HUES48 (cell line): Measurements from ENCODE around the gene PTPRJ.

Experiments used
- H3K27ac ChIP-seq: one replicate; pipeline ENCODE4 v1.7.0; 2013; ENCODE audit warnings: low read depth, low read length, inconsistent platforms
- H3K27me3 ChIP-seq: 2 replicates; pipeline ENCODE4 v1.6.1; 2013; ENCODE audit warnings: mild to moderate bottlenecking, low read length; ENCODE audit not compliant: control insufficient read depth, insufficient read depth
- H3K36me3 ChIP-seq: 2 replicates; pipeline ENCODE4 v1.6.1; 2013; ENCODE audit warnings: low read length; ENCODE audit not compliant: control insufficient read depth, insufficient read depth
- H3K4me1 ChIP-seq: 2 replicates; pipeline ENCODE4 v1.6.1; 2013; ENCODE audit warnings: mild to moderate bottlenecking, low read length; ENCODE audit not compliant: control insufficient read depth, insufficient read depth
- H3K4me3 ChIP-seq: 2 replicates; pipeline ENCODE4 v1.5.1; 2013; ENCODE audit warnings: mild to moderate bottlenecking, low read depth, low read length
- H3K9ac ChIP-seq: 2 replicates; pipeline ENCODE4 v1.6.1; 2013; ENCODE audit warnings: mild to moderate bottlenecking, low read depth, low read length, moderate library complexity
- H3K9me3 ChIP-seq: 2 replicates; pipeline ENCODE4 v1.6.1; 2013; ENCODE audit warnings: low read length; ENCODE audit not compliant: control insufficient read depth, insufficient read depth

Gene PTPRJ

GRCh38 chr11:48093323-48093722, 113.0 kb downstream of the PTPRJ start:
- Histone ChIP-seq H3K9me3 (no peaks in the 10 kb centered on the region), H3K4me1 (peaks cover 34% of the 10 kb centered on the region), H3K9ac (no peak overlapping the region), H3K27ac (no peak overlapping the region), H3K27me3 (no peaks in the 10 kb centered on the region), H3K4me3 (no peak overlapping the region), H3K36me3 (no peaks in the 10 kb centered on the region)

GRCh38 chr11:48093795-48094642, 113.7 kb downstream of the PTPRJ start:
- Histone ChIP-seq H3K36me3 (no peaks in the 10 kb centered on the region), H3K4me3 (no peak overlapping the region), H3K9ac (no peak overlapping the region), H3K27ac (no peak overlapping the region), H3K27me3 (no peaks in the 10 kb centered on the region), H3K4me1 (peaks cover 27% of the 10 kb centered on the region), H3K9me3 (no peaks in the 10 kb centered on the region)

GRCh38 chr11:48094643-48095339, 114.4 kb downstream of the PTPRJ start:
- H3K4me3 ChIP-seq: no peak overlapping the region
- H3K9ac ChIP-seq: no peak overlapping the region
- no peaks in the 10 kb centered on the region for H3K27me3 ChIP-seq
- H3K9me3 ChIP-seq: no peaks in the 10 kb centered on the region
- H3K36me3 ChIP-seq: no peaks in the 10 kb centered on the region
- no peak overlapping the region for H3K27ac ChIP-seq
- H3K4me1 ChIP-seq: peaks cover 27% of the 10 kb centered on the region

GRCh38 chr11:48095779-48096470, 115.6 kb downstream of the PTPRJ start:
- Histone ChIP-seq H3K27me3 (no peaks in the 10 kb centered on the region), H3K36me3 (no peaks in the 10 kb centered on the region), H3K4me1 (peaks cover 19% of the 10 kb centered on the region), H3K9me3 (no peaks in the 10 kb centered on the region), H3K27ac (peak overlapping the region; percentile 83), H3K4me3 (no peak overlapping the region), H3K9ac (no peak overlapping the region)

GRCh38 chr11:48096588-48097525, 116.5 kb downstream of the PTPRJ start:
- peak overlapping the region; percentile 83 for H3K27ac ChIP-seq

GRCh38 chr11:48098024-48098423, 117.7 kb downstream of the PTPRJ start:
- Histone ChIP-seq H3K36me3 (no peaks in the 10 kb centered on the region), H3K4me1 (peaks cover 26% of the 10 kb centered on the region), H3K27ac (peak overlapping the region; percentile 83), H3K9me3 (no peaks in the 10 kb centered on the region), H3K9ac (no peak overlapping the region), H3K27me3 (no peaks in the 10 kb centered on the region), H3K4me3 (no peak overlapping the region)

More at GRCh38 chr11:48096588-48097525, 116.5 kb downstream of the PTPRJ start:
- H3K36me3 ChIP-seq: no peaks in the 10 kb centered on the region
- H3K4me3 ChIP-seq: no peak overlapping the region; the same call in 1 of the 2 replicates
- no peak overlapping the region; the same call in 1 of the 2 replicates for H3K9ac ChIP-seq
- no peaks in the 10 kb centered on the region for H3K9me3 ChIP-seq
- no peaks in the 10 kb centered on the region for H3K27me3 ChIP-seq
- peaks cover 23% of the 10 kb centered on the region for H3K4me1 ChIP-seq

GRCh38 chr11:48099916-48100446, 119.6 kb downstream of the PTPRJ start:
- Histone ChIP-seq H3K9me3 (no peaks in the 10 kb centered on the region), H3K36me3 (no peaks in the 10 kb centered on the region), H3K4me3 (no peak overlapping the region), H3K9ac (no peak overlapping the region), H3K4me1 (peaks cover 38% of the 10 kb centered on the region), H3K27ac (no peak overlapping the region), H3K27me3 (no peaks in the 10 kb centered on the region)

GRCh38 chr11:48101044-48101733, 120.8 kb downstream of the PTPRJ start:
- Histone ChIP-seq H3K27me3 (no peaks in the 10 kb centered on the region), H3K27ac (peak overlapping the region; percentile 60), H3K36me3 (no peaks in the 10 kb centered on the region), H3K4me3 (no peak overlapping the region), H3K9ac (no peak overlapping the region), H3K9me3 (no peaks in the 10 kb centered on the region), H3K4me1 (peaks cover 33% of the 10 kb centered on the region)

- Histone ChIP-seq H3K27me3 (no peaks in the 10 kb centered on the region), H3K27ac (no peak overlapping the region), H3K9me3 (no peaks in the 10 kb centered on the region), H3K36me3 (no peaks in the 10 kb centered on the region), H3K4me3 (no peak overlapping the region), H3K4me1 (peaks cover 25% of the 10 kb centered on the region), H3K9ac (no peak overlapping the region)
These were observed 121.6 kb downstream of the PTPRJ start for GRCh38 chr11:48101958-48102357.
